Endothelial cell of umbilical vein (primary cell): Measurements from ENCODE around the gene HOXD3. TPM values are rescaled to one million over a fixed set of nuclear protein-coding genes. Genes with fewer than 3 reads are reported as not detected.

ENCODE experiments used
- BruUV-seq: library from RNA; stranded (reverse); fragments of 400-500 nt; replicated peaks from 2 replicates; lab custom pipeline; 2021; lab: Mats Ljungman, UMichigan
- CTCF ChIA-PET: fragments of 300-600, 350-600 bp; sonication (Branson Sonifier 250); formaldehyde crosslinking; loops from one replicate; lab custom pipeline; 2021; ENCODE audit warnings: antibody characterized with exemption, inconsistent platforms; lab: Charles Lee
- POLR2A ChIA-PET: fragments of 300-600, 350-600 bp; sonication (Branson Sonifier 250); formaldehyde crosslinking; loops from one replicate; lab custom pipeline; 2021; ENCODE audit warnings: antibody characterized with exemption, inconsistent platforms; lab: Charles Lee
- DNase-seq: peaks from one replicate; pipeline ENCODE4 v3.0.0-alpha.2; 2011; ENCODE audit warnings: low read depth, low spot score
- FAIRE-seq: peaks from 2 replicates; lab custom pipeline; 2011; peaks lifted over from hg19 to GRCh38; lab: Jason Lieb, UNC
- H2AFZ ChIP-seq: 2 replicates; pipeline ENCODE4 v1.6.0; 2012; ENCODE audit warnings: low read depth, low read length, control low read depth, inconsistent platforms
- H3K27ac ChIP-seq: 2 replicates; pipeline ENCODE4 v1.5.1; 2011; ENCODE audit warnings: low read depth, mild to moderate bottlenecking, control low read depth, low read length, moderate library complexity; ENCODE audit not compliant: insufficient read depth
- H3K27me3 ChIP-seq, 2 experiments: 2 replicates each; pipeline versions ENCODE4 v1.6.0 to v1.6.1; 2011; ENCODE audit warnings: low read length in 2 of 2, mixed read lengths in 1 of 2; ENCODE audit not compliant: control insufficient read depth in 2 of 2, insufficient read depth in 2 of 2
- H3K36me3 ChIP-seq, 2 experiments: 2 replicates in 1 of 2; 3 replicates in 1 of 2; pipeline ENCODE4 v1.5.1; 2011; ENCODE audit warnings: low read length in 2 of 2, mild to moderate bottlenecking in 1 of 2, moderate library complexity in 1 of 2; ENCODE audit not compliant: control insufficient read depth in 2 of 2, insufficient read depth in 2 of 2; ENCODE audit errors: extremely low read depth in 1 of 2
- H3K4me1 ChIP-seq: 3 replicates; pipeline ENCODE4 v1.5.1; 2011; ENCODE audit warnings: mild to moderate bottlenecking, low read length; ENCODE audit not compliant: control insufficient read depth, insufficient read depth; ENCODE audit errors: extremely low read depth
- H3K4me2 ChIP-seq: 2 replicates; pipeline ENCODE4 v1.6.1; 2011; ENCODE audit warnings: low read length, control low read depth, mixed read lengths; ENCODE audit not compliant: insufficient read depth
- H3K4me3 ChIP-seq, 3 experiments: fragments of 200-600 bp in 1 of 3; sonication (generic), shearing (Covaris generic) in 1 of 3; replicated peaks in 1 of 3; 2 replicates each; pipeline ENCODE4 v1.5.1; 2011 to 2016; ENCODE audit warnings: control low read depth in 3 of 3, low read length in 3 of 3, mild to moderate bottlenecking in 2 of 3, inconsistent platforms in 1 of 3, low read depth in 1 of 3, moderate library complexity in 1 of 3; ENCODE audit not compliant: insufficient read depth in 1 of 3
- H3K79me2 ChIP-seq: 2 replicates; pipeline ENCODE4 v1.6.0; 2012; ENCODE audit warnings: low read length, inconsistent platforms; ENCODE audit not compliant: control insufficient read depth, insufficient read depth
- H3K9ac ChIP-seq: replicated peaks from 2 replicates; pipeline ENCODE3; 2011; ENCODE audit warnings: low read length, control low read depth; ENCODE audit not compliant: insufficient read depth; ENCODE audit errors: extremely low read depth
- H3K9me1 ChIP-seq: replicated peaks from 3 replicates; pipeline ENCODE4 v1.6.0; 2011; ENCODE audit warnings: mild to moderate bottlenecking, low read length; ENCODE audit not compliant: control insufficient read depth, insufficient read depth; ENCODE audit errors: extremely low read depth
- H3K9me3 ChIP-seq: replicated peaks from 2 replicates; pipeline ENCODE4 v1.5.1; 2012; ENCODE audit warnings: low read length, inconsistent platforms; ENCODE audit not compliant: control insufficient read depth, insufficient read depth
- H4K20me1 ChIP-seq: replicated peaks from 2 replicates; pipeline ENCODE3; 2011; ENCODE audit warnings: mild to moderate bottlenecking, low read length; ENCODE audit not compliant: control insufficient read depth, insufficient read depth; ENCODE audit errors: extremely low read depth
- EZH2 ChIP-seq: IDR thresholded peaks from 2 replicates; pipeline ENCODE4 v1.6.1; 2012; ENCODE audit warnings: borderline replicate concordance, low read depth, mild to moderate bottlenecking, moderate library complexity, low read length, inconsistent platforms; ENCODE audit not compliant: severe bottlenecking
- FOS ChIP-seq: IDR thresholded peaks from 2 replicates; pipeline ENCODE4 v1.6.1; 2011; ENCODE audit warnings: mild to moderate bottlenecking, low read length, moderate library complexity, borderline replicate concordance; ENCODE audit not compliant: insufficient read depth
- GATA2 ChIP-seq: IDR thresholded peaks from 2 replicates; pipeline ENCODE4 v1.7.0; 2011; ENCODE audit warnings: low read depth, mild to moderate bottlenecking, moderate library complexity, mixed read lengths, low read length; ENCODE audit not compliant: insufficient read length, insufficient read depth
- JUN ChIP-seq: IDR thresholded peaks from 2 replicates; pipeline ENCODE4 v1.6.1; 2011; ENCODE audit warnings: borderline replicate concordance, low read depth; ENCODE audit not compliant: insufficient read length, insufficient read depth
- MYC ChIP-seq: IDR thresholded peaks from one replicate; pipeline ENCODE4 v1.6.1; 2011; ENCODE audit warnings: mild to moderate bottlenecking, low read depth, low read length
- POLR2A ChIP-seq: IDR thresholded peaks from 2 replicates; pipeline ENCODE4 v1.6.1; 2012; ENCODE audit warnings: low read depth, mild to moderate bottlenecking, control low read depth, low read length
- POLR2AphosphoS5 ChIP-seq: IDR thresholded peaks from 2 replicates; pipeline ENCODE4 v1.6.1; 2012; ENCODE audit warnings: low read depth, mild to moderate bottlenecking, control low read depth, low read length, moderate library complexity; ENCODE audit not compliant: insufficient read depth
- dilution Hi-C: fragments of 300-500 bp; cut with MboI; formaldehyde crosslinking; loops from one replicate; pipeline ENCODE4 v1.15.0; 2019; ENCODE audit warnings: low sequenced_read_pairs; ENCODE audit not compliant: extremely low pct_ligation_motif_present
- intact Hi-C: fragments of 100-400 bp; cut with micrococcal nuclease; formaldehyde crosslinking; loops from one replicate; pipeline ENCODE4 v1.10.0; 2022
- microRNA counts: library from miRNA; unstranded; fragments of <30 nt; microRNA quantifications from one replicate; lab custom pipeline; 2016
- microRNA-seq: library from miRNA; unstranded; fragments of <30 nt; microRNA quantifications from one replicate; pipeline ENCODE4 v1.2.0, GENCODE V29; 2021; ENCODE audit warnings: borderline number of aligned reads, borderline replicate concordance
- polyA plus RNA-seq, 4 experiments: library from polyadenylated mRNA; depleted of rRNA in 3 of 4; stranded (reverse) in 3 of 4; unstranded in 1 of 4; fragments of >200 nt; gene quantifications; 2 replicates each; pipeline versions ENCODE4 v1.2.1 to v1.2.3, GENCODE V29; 2011 to 2012; ENCODE audit warnings: missing spikeins in 1 of 4
- small RNA-seq: library from RNA; depleted of rRNA; stranded (forward); fragments of <200 nt; gene quantifications from one replicate; pipeline ENCODE3, GENCODE V24; 2012; ENCODE audit warnings: low replicate concordance, low read depth; ENCODE audit not compliant: insufficient read depth, insufficient read length
- total RNA-seq: library from RNA; stranded (reverse); gene quantifications from 2 replicates; pipeline ENCODE4 v1.2.3, GENCODE V29; 2021
- TF ChIP-seq, protein P1 (sequence below): IDR thresholded peaks from 2 replicates; pipeline ENCODE4 v1.6.1; 2011; ENCODE audit not compliant: insufficient read depth, insufficient read length
- TF ChIP-seq, protein P2 (sequence below), 2 donors: IDR thresholded peaks; 1 replicate in 1 of 2; 2 replicates in 1 of 2; pipeline ENCODE4 v1.5.1; 2011; ENCODE audit warnings: low read length in 2 of 2, mild to moderate bottlenecking in 2 of 2, moderate library complexity in 2 of 2, control low read depth in 1 of 2, inconsistent platforms in 1 of 2, low read depth in 1 of 2; ENCODE audit not compliant: insufficient read depth in 1 of 2; ENCODE audit errors: extremely low read depth in 1 of 2

HOXD3 gene
- total and polyA plus RNA-seq, 2 donors (not counting 3 experiments of a cell fraction or from before 2014, with no cell fraction given) = 2.9 to 20.9 TPM

DNA sequence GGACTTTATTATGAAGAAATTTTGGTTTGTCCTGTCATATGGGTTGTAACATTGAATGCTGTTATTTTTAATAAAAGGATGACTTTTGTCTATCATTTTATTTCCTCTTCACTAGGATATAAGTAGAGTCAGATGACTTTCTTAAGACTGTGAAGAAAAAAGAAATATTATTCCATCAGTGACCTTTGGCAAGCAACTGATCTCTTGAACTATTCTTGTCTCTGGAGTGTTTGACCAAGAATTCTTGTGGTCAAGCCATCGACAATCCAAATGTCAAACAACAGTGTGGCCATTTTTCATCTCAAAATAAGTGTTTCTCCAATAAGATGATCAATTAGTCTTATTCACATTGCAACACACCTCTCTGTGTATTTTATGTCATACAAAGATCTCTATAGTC lies 56.3 kb downstream of the HOXD3 start:
- Histone ChIP-seq H3K9me3 (no peaks in the 10 kb centered on the region), H3K4me3 (no peak overlapping the region), H4K20me1 (no peaks in the 10 kb centered on the region), H3K79me2 (no peaks in the 10 kb centered on the region), H3K4me2 (no peak overlapping the region), H3K9ac (no peak overlapping the region), H3K27me3 (no peaks in the 10 kb centered on the region), H3K36me3 (no peaks in the 10 kb centered on the region), H2AFZ (no peak overlapping the region), H3K27ac (no peak overlapping the region), H3K4me1 (peaks cover 6% of the 10 kb centered on the region), H3K9me1 (no peaks in the 10 kb centered on the region)
- intact Hi-C loops (no loop called here), dilution Hi-C loops (no loop called here)
- DNase-seq (no peak), FAIRE-seq (no peak)
- TF ChIP-seq JUN = no peak
- no peak for TF ChIP-seq FOS
- TF ChIP-seq, protein P1, sequence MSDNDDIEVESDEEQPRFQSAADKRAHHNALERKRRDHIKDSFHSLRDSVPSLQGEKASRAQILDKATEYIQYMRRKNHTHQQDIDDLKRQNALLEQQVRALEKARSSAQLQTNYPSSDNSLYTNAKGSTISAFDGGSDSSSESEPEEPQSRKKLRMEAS = no peak
- no peak for TF ChIP-seq MYC
- TF ChIP-seq GATA2 = no peak
- TF ChIP-seq, protein P2, sequence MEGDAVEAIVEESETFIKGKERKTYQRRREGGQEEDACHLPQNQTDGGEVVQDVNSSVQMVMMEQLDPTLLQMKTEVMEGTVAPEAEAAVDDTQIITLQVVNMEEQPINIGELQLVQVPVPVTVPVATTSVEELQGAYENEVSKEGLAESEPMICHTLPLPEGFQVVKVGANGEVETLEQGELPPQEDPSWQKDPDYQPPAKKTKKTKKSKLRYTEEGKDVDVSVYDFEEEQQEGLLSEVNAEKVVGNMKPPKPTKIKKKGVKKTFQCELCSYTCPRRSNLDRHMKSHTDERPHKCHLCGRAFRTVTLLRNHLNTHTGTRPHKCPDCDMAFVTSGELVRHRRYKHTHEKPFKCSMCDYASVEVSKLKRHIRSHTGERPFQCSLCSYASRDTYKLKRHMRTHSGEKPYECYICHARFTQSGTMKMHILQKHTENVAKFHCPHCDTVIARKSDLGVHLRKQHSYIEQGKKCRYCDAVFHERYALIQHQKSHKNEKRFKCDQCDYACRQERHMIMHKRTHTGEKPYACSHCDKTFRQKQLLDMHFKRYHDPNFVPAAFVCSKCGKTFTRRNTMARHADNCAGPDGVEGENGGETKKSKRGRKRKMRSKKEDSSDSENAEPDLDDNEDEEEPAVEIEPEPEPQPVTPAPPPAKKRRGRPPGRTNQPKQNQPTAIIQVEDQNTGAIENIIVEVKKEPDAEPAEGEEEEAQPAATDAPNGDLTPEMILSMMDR (IDR thresholded peaks at IDR 0.05; ENCODE audit: extremely low read depth in 1 of 2, insufficient read depth in 1 of 2, low read depth in 1 of 2, low read length in 2 of 2) = no peak
- TF ChIP-seq EZH2 = no peak
- no peak for TF ChIP-seq POLR2AphosphoS5
- TF ChIP-seq POLR2A = no peak
- ChIA-PET CTCF (no interaction called here), POLR2A (no interaction called here)
- no TSS peak for BruUV-seq

MicroRNAs within 50 kb of the gene (microRNA counts, 767-probe panel; counts per million panel counts)
- 723 counts per million, percentile 96 among the panel's probes with 10 or more counts for microRNA hsa-miR-10b-5p (lab: Ali Mortazavi, UCI)

Small RNA genes lying within 50 kb of the gene (microRNA-seq; reads per million reads assigned to microRNA genes)
- 10,221 reads per million, percentile 97 among the genes with 10 or more reads in this experiment for gene MIR10B

Small RNA genes lying within 50 kb of the gene (small RNA-seq; reads per million reads assigned to genes)
- gene MIR10B = 341 reads per million, percentile 99 among the genes with 10 or more reads in this experiment

Other genes with a start within 250 kb of the HOXD3 start
- gene LNPK, start 155.0 kb upstream of the HOXD3 start, total RNA-seq = 11.2 and 11.8 TPM in 2 replicates
- 1.9 and 2.4 TPM in 2 replicates for gene LNPK, start 155.0 kb upstream of the HOXD3 start, polyA plus RNA-seq
- not detected in 2 replicates for gene EVX2, start 73.3 kb upstream of the HOXD3 start, total RNA-seq
- not detected in 2 replicates for gene EVX2, start 73.3 kb upstream of the HOXD3 start, polyA plus RNA-seq
- gene HOXD13, start 64.6 kb upstream of the HOXD3 start, total RNA-seq = not detected in 2 replicates
- gene HOXD13, start 64.6 kb upstream of the HOXD3 start, polyA plus RNA-seq = not detected in 2 replicates
- gene HOXD12, start 57.5 kb upstream of the HOXD3 start, total RNA-seq = not detected in 2 replicates
- not detected in 2 replicates for gene HOXD12, start 57.5 kb upstream of the HOXD3 start, polyA plus RNA-seq
- gene HOXD11, start 50.0 kb upstream of the HOXD3 start, total RNA-seq = not detected in 2 replicates
- gene HOXD11, start 50.0 kb upstream of the HOXD3 start, polyA plus RNA-seq = not detected in 2 replicates
- not detected in 2 replicates for gene HOXD10, start 40.5 kb upstream of the HOXD3 start, total RNA-seq
- not detected in 2 replicates for gene HOXD10, start 40.5 kb upstream of the HOXD3 start, polyA plus RNA-seq
- 3.5 and 3.9 TPM in 2 replicates for gene HOXD9, start 34.6 kb upstream of the HOXD3 start, total RNA-seq
- 1.9 and 2.3 TPM in 2 replicates for gene HOXD9, start 34.6 kb upstream of the HOXD3 start, polyA plus RNA-seq
- gene HOXD8, start 27.6 kb upstream of the HOXD3 start, total RNA-seq = 14.9 and 15.6 TPM in 2 replicates
- gene HOXD8, start 27.6 kb upstream of the HOXD3 start, polyA plus RNA-seq = 6.4 and 7.2 TPM in 2 replicates
- 11.5 and 13.7 TPM in 2 replicates for gene HOXD4, start 5.8 kb upstream of the HOXD3 start, total RNA-seq
- 7.6 TPM in 2 replicates for gene HOXD4, start 5.8 kb upstream of the HOXD3 start, polyA plus RNA-seq
- 10.4 and 14.1 TPM in 2 replicates for gene HOXD1, start 31.4 kb downstream of the HOXD3 start, total RNA-seq
- 6.6 and 8.7 TPM in 2 replicates for gene HOXD1, start 31.4 kb downstream of the HOXD3 start, polyA plus RNA-seq
- 31.3 and 31.7 TPM in 2 replicates for gene MTX2, start 112.1 kb downstream of the HOXD3 start, total RNA-seq
- 23.6 and 31.3 TPM in 2 replicates for gene MTX2, start 112.1 kb downstream of the HOXD3 start, polyA plus RNA-seq